Motor neuron (in vitro differentiated cells): ENCODE results near the gene NR2F1-AS1. TPM values are rescaled to one million over a fixed set of nuclear protein-coding genes. Genes with fewer than 3 reads are reported as not detected.

Experiments used
- ATAC-seq, 8 experiments: fragments of 200-7000 bp; cut with Tn5 transposase; replicated peaks in 6 of 8; 2 replicates each; pipeline ENCODE4 v1.8.0; 2021; ENCODE audit warnings: mild to moderate bottlenecking in 8 of 8, moderate library complexity in 8 of 8
- H3K27ac ChIP-seq, 2 donors: fragments of 250-450 bp; sonication (Bioruptor Pico); 2 replicates each; pipeline ENCODE4 v1.9.0; 2021; ENCODE audit warnings: antibody characterized with exemption in 2 of 2, mild to moderate bottlenecking in 2 of 2, moderate library complexity in 1 of 2
- H3K4me1 ChIP-seq, 2 donors: fragments of 250-450 bp; sonication (Bioruptor Pico); replicated peaks in 1 of 2; 2 replicates each; pipeline ENCODE4 v1.6.1; 2021; ENCODE audit warnings: antibody characterized with exemption in 2 of 2, mild to moderate bottlenecking in 2 of 2, moderate library complexity in 1 of 2
- H3K4me3 ChIP-seq, 5 donors: fragments of 250-450 bp; sonication (Bioruptor Pico); 2 replicates each; pipeline ENCODE4 v1.9.0; 2021; ENCODE audit warnings: antibody characterized with exemption in 5 of 5, mild to moderate bottlenecking in 5 of 5, moderate library complexity in 4 of 5
- WGBS, 10 experiments: fragments of 450-650 bp; shearing (Covaris generic); methylation state at CpG; one replicate each; pipeline ENCODE4 v1.0.0; 2022; 5-methylcytosine and 5-hydroxymethylcytosine counted together
- in situ Hi-C, 9 experiments: fragments of 400-800 bp; cut with MboI; loops; one replicate each; pipeline ENCODE4 v1.15.0; 2021; ENCODE audit warnings: low sequenced_read_pairs in 9 of 9, low pct_unique_long_range_greater_than_20kb in 2 of 9; ENCODE audit not compliant: unreplicated experiment in 9 of 9
- total RNA-seq, 8 experiments: library from RNA; unstranded; fragments of 300-600 nt; gene quantifications; 2 replicates each; pipeline versions ENCODE4 v1.2.3 to v1.2.4, GENCODE V29; 2022

Gene NR2F1-AS1
- total RNA-seq, 8 experiments from 2014 or later, result 2.7 to 62.0 (median 51.1) TPM

DNA sequence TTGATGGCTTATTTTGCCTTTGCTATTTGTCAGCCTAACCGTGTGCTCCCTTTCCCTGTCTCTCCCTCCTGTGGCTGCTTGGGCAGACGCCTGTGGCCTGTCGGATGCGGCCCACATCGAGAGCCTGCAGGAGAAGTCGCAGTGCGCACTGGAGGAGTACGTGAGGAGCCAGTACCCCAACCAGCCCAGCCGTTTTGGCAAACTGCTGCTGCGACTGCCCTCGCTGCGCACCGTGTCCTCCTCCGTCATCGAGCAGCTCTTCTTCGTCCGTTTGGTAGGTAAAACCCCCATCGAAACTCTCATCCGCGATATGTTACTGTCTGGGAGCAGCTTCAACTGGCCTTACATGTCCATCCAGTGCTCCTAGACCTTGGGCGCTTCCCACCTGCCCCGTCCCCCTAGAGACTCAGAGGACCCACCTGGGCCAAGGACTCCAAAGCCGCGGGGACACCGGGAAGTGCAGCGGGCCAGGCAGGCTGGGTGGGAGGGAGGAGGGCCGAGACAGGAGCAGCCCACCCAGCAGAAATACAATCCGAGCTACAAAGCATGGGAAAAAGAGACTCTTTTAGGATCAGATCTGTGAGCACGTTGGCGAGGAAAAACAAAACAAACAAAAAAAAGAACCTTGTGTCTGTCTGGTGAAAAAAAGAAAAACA lies 12.6 kb upstream of the NR2F1-AS1 start:
- no peak for ATAC-seq
- WGBS, 10 experiments, result 67 to 96% (median 80%) methylated on average over 2 to 17 of the region's 30 CpGs; no CpG with 5 or more reads in 1 of the 10 experiments
- H3K27ac ChIP-seq, result peak overlapping the region in 1 of 2 donors; percentile 13
- peaks cover 59% of the 10 kb centered on the region in 2 donors for H3K4me1 ChIP-seq
- peak overlapping the region in 2 of 5 donors; percentile 11 to 14 for H3K4me3 ChIP-seq
- in situ Hi-C loops, result loop anchor here in 8 of 9 experiments (25.0 kb wide), 7 partner anchors 294 to 1294 kb away; no protein-coding TSS in a partner anchor

DNA sequence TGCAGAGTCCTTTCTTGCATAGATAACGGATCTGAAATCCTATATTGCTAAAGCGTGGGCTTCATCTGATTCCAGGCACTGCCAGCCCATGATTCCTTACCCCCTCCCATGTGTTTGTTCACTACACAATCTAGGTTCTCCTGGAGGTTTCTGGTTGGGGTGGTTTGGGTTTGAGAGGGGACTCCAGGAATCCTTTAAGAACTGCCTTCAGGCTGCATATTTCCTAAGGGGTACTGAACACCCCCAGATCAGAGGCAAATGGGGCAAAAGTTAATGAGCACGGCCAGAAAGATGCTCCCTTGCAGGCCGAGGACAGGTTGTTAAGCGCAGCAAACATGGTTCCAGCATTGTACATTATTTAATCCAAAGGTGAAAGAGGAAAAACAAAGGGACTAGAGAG lies 11.9 kb upstream of the NR2F1-AS1 start:
- 20 to 96% (median 78%) methylated on average over 1 to 4 of the region's 5 CpGs; no CpG with 5 or more reads in 5 of the 10 experiments for WGBS, 10 experiments
- in situ Hi-C loops, result loop anchor here in 8 of 9 experiments (25.0 kb wide), 7 partner anchors 294 to 1294 kb away; no protein-coding TSS in a partner anchor
- ATAC-seq, result no peak
- peaks cover 52% of the 10 kb centered on the region in 2 donors for H3K4me1 ChIP-seq
- peak overlapping the region in 3 of 5 donors; percentile 7 to 14 (median 11) for H3K4me3 ChIP-seq
- H3K27ac ChIP-seq, result peak overlapping the region; percentile 33 to 52

DNA sequence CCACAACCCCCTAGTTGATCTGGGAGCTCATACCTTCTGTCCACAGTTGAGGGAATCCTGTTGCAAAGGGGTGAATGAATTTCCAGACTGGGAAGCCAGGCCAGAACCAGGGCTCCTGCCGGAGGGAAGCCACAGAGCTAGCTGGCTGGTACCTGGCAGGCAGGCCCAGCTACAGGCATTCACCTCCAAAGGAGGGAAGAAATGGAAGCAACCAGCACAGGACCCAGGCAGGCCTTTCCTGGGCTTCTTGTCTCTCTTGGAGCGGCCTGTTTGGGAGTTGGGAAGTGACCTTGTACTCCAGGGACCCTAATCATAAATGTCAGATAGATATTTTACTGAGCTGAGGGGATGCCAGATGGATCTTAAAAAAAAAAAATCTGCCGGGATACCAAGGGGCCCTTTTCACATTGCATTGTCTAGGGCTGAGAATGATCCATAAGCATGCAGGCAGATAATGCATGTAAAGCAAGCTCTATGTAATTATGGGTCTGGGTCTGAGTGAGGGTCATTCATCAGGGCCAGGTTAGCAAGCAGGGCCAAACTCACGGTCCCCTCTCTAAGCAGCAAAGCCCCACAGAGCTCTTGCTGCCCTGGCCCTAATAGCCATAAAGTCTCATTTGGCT lies 10.4 kb upstream of the NR2F1-AS1 start:
- 0 to 60% (median 39%) methylated on average over 1 to 3 of the region's 4 CpGs; no CpG with 5 or more reads in 3 of the 10 experiments for WGBS, 10 experiments
- H3K27ac ChIP-seq, result peak overlapping the region; percentile 58 to 62
- peaks cover 45 to 46% of the 10 kb centered on the region in 2 donors for H3K4me1 ChIP-seq
- in situ Hi-C loops, result loop anchor here in 8 of 9 experiments (25.0 kb wide), 7 partner anchors 296 to 1296 kb away; no protein-coding TSS in a partner anchor
- H3K4me3 ChIP-seq, result peak overlapping the region; percentile 80 to 94 (median 88)
- ATAC-seq, result peak in 1 of 8 experiments; percentile 31

DNA sequence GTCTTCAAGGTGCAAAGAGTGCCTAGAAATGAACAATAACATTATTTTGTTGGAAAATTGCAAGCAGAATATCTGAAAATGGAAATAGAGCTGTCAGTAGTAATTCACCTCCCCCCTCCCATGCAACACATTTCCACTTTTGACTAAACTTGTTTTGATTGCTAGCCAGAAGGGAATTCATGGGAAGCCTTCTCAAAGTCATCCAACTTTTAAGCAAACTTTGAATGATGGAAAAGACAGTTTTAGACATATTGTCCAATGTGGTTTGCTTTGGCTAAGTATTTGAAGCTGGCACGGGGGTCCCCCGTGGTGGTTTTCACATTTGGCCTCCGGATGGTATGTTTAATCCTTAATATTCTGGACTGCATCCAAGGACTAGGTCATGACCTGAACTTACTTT lies 9.5 kb upstream of the NR2F1-AS1 start:
- in situ Hi-C loops, result loop anchor here in 8 of 9 experiments (25.0 kb wide), 7 partner anchors 297 to 1297 kb away; no protein-coding TSS in a partner anchor
- peak overlapping the region; percentile 80 to 94 (median 88) for H3K4me3 ChIP-seq
- peak overlapping the region in 1 of 2 donors; percentile 58 for H3K27ac ChIP-seq
- WGBS, 10 experiments, result 0 to 80% (median 40%) methylated on average over 1 to 3 of the region's 3 CpGs; no CpG with 5 or more reads in 3 of the 10 experiments
- ATAC-seq, result peak in 1 of 8 experiments; percentile 17
- H3K4me1 ChIP-seq, result peaks cover 45 to 46% of the 10 kb centered on the region in 2 donors

DNA sequence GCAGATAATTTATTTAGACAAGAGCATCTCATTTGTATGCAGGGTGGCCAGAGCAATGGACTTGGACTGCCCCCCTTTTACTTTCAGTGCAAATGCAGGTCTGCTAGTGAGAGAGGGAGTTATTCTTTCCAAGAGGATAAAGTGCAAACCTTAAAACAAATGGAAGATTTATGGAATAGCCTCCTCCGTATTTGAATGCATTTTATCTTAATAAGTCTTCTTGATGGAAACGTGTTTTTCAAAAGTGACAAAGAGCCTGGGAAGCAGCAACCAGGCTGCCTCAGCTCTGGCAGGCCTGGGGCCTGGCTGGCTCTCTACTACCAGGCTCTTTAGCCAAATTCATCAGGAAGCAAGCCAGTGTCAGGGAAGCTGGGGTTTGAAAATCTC lies 8.8 kb upstream of the NR2F1-AS1 start:
- Histone ChIP-seq H3K27ac (peak overlapping the region; percentile 58 to 68), H3K4me1 (peaks cover 41 to 45% of the 10 kb centered on the region in 2 donors), H3K4me3 (peak overlapping the region; percentile 80 to 94 (median 88))
- peak in 5 of 8 experiments; percentile 19 to 56 (median 34) for ATAC-seq
- WGBS, 10 experiments, result 0 to 86% (median 0%) methylated on average over 1 to 2 of the region's 2 CpGs; no CpG with 5 or more reads in 2 of the 10 experiments
- in situ Hi-C loops, result loop anchor here in 8 of 9 experiments (25.0 kb wide), 7 partner anchors 297 to 1297 kb away; no protein-coding TSS in a partner anchor

DNA sequence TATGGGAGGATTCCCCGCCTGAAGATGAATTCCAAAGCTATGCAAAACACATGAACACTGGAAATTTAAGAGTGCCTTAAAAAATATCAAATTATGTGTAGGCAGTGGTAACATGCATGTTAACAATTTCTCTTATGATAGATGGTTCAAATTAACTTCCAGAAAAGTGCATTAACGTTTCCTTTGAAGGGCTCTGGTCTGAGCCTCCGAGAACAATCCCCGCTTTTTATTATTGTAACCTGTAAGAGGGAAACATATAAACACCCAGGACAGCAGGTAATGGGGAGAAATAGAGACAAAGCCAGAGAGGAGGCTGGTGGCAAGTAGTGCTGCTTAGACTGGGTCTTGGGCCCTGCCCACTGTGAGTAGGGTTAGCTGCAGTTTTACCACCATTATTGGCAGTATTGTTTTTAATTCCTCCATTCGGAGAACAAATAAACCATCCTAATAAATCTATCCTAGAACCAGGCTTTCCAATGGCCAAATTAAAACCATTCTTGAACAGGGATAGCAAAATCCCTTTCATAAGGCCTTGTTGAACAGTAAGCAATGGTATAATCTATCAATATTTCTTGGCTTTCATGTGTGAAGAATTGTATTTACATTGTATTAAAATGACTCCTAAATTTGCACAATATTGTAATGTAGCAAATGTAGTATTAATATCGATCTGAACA lies 8.3 kb upstream of the NR2F1-AS1 start:
- H3K27ac ChIP-seq, result peak overlapping the region; percentile 95 to 96
- no peak for ATAC-seq
- peaks cover 37 to 40% of the 10 kb centered on the region in 2 donors for H3K4me1 ChIP-seq
- in situ Hi-C loops, result loop anchor here in 8 of 9 experiments (25.0 kb wide), 7 partner anchors 298 to 1298 kb away; no protein-coding TSS in a partner anchor
- WGBS, 10 experiments, result 2 to 86% (median 20%) methylated on average over 3 to 6 of the region's 6 CpGs; no CpG with 5 or more reads in 2 of the 10 experiments
- peak overlapping the region; percentile 80 to 94 (median 88) for H3K4me3 ChIP-seq

DNA sequence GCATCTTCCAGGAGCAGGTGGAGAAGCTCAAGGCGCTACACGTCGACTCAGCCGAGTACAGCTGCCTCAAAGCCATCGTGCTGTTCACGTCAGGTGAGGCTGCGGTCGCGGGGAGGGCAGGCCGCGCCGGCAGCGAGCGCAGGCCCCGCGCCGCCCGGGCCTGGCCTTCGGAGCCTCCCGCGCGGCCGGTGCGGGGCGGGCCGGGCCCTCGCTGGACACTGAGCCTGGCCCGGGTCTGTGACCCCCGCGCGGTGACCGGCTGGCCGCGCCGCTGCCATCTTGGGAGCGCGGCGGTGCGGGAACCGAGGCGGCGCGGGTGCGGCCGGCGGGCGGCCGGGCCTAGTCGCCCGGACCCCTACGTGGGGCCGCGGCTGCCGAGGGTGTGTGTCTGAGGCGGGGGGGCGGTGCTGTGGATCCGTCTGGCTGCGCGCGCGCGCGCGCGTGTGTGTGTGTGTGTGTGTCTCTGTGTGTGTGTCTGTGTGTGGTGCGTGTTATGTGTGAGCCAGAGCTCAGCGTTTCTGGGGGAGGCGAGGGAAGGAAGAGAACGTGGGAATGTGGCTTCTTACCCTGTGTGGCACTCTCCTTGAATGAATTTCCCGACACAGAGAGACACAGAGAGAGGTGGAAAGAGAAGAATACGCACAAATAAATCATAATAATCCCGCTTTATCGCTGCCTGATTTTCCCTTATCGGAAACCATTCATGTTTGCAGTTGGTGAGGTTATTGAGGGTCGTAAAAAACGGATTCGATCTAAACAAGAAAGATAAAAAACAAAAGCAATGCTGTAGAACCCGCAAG lies 7.5 kb upstream of the NR2F1-AS1 start:
- ATAC-seq, result peak in 5 of 8 experiments; percentile 10 to 48 (median 37)
- in situ Hi-C loops, result loop anchor here in 8 of 9 experiments (25.0 kb wide), 7 partner anchors 299 to 1299 kb away; no protein-coding TSS in a partner anchor

DNA sequence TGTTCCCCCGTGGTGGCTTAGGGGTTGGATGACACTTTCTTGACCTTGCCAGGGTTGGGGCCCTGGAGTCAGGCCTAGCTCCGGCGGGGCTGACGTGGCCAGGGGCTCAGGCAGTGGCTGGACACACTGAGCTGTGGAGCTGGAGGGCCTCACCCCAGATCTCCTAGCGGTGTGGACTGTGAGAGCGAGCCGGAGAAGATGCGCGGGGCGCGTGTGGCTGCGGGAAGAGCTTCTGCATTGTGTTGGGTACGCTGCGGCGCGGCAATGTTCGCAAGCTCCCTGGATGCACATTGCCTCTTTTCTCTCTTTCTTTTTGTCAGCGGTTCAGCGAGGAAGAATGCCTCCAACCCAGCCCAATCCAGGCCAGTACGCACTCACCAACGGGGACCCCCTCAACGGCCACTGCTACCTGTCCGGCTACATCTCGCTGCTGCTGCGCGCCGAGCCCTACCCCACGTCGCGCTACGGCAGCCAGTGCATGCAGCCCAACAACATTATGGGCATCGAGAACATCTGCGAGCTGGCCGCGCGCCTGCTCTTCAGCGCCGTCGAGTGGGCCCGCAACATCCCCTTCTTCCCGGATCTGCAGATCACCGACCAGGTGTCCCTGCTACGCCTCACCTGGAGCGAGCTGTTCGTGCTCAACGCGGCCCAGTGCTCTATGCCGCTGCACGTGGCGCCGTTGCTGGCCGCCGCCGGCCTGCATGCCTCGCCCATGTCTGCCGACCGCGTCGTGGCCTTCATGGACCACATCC lies 6.8 kb upstream of the NR2F1-AS1 start:
- ATAC-seq, result peak in 5 of 8 experiments; percentile 0 to 5 (median 1)

More for the DNA sequence above, 7.5 kb upstream of the NR2F1-AS1 start:
- 0 to 96% (median 13%) methylated on average over 4 to 17 of the region's 78 CpGs for WGBS, 10 experiments
- Histone ChIP-seq H3K4me1 (peaks cover 32% of the 10 kb centered on the region in 2 donors), H3K4me3 (peak overlapping the region; percentile 80 to 94 (median 88)), H3K27ac (peak overlapping the region; percentile 95 to 96)

DNA sequence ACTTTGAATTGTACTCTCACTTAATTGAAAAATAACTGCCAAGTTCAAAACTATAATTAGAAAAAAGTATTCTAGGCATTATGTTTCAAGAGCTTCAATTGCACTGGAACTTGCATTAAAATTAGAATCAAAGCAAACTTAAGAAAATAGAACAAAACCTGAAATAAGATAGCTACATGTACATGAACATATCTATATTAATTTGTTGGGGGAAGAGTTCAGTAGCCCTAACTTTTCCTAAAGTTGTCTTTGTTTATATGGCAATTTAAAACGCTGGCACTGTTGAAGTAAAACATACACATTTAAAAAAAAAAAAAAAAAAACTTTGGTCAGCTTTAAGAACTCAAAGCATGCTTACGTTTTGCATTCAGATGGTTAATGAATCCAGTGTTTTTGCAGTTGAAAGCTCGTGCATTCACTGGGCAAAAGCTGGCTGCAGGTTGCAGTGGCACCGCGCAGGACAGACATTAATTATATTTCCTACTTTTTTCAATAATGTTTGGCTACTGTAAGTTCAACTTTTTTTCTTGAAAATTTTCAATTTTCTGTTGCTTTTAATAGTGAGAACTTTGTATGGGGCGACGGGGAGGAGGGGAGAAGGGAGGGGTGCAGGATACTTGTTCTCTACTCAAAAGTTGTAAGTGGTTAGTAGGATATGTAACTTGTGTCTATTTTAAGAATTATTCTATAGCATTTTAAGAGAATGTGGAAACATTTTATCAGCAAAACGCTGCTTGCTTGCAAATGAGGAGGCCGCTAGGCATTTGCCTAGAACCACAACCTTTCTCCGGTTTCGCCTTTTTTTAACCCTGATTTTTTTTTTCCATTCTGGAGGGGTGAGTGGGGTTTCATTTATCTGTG lies 5.9 kb upstream of the NR2F1-AS1 start:
- Histone ChIP-seq H3K4me1 (peaks cover 18% of the 10 kb centered on the region in 2 donors), H3K4me3 (peak overlapping the region; percentile 80 to 94 (median 88)), H3K27ac (peak overlapping the region; percentile 95 to 96)
- in situ Hi-C loops, result loop anchor here in 8 of 9 experiments (25.0 kb wide), 7 partner anchors 300 to 1300 kb away; no protein-coding TSS in a partner anchor
- 0 to 88% (median 6%) methylated on average over 2 to 10 of the region's 11 CpGs for WGBS, 10 experiments
- ATAC-seq, result no peak

More for the DNA sequence above, 6.8 kb upstream of the NR2F1-AS1 start:
- H3K4me3 ChIP-seq, result peak overlapping the region; percentile 80 to 94 (median 88)
- H3K4me1 ChIP-seq, result peaks cover 24 to 25% of the 10 kb centered on the region in 2 donors
- WGBS, 10 experiments, result 0 to 83% (median 0%) methylated on average over 1 to 28 of the region's 59 CpGs; no CpG with 5 or more reads in 5 of the 10 experiments
- peak overlapping the region; percentile 95 to 96 for H3K27ac ChIP-seq
- in situ Hi-C loops, result loop anchor here in 8 of 9 experiments (25.0 kb wide), 7 partner anchors 300 to 1300 kb away; no protein-coding TSS in a partner anchor

DNA sequence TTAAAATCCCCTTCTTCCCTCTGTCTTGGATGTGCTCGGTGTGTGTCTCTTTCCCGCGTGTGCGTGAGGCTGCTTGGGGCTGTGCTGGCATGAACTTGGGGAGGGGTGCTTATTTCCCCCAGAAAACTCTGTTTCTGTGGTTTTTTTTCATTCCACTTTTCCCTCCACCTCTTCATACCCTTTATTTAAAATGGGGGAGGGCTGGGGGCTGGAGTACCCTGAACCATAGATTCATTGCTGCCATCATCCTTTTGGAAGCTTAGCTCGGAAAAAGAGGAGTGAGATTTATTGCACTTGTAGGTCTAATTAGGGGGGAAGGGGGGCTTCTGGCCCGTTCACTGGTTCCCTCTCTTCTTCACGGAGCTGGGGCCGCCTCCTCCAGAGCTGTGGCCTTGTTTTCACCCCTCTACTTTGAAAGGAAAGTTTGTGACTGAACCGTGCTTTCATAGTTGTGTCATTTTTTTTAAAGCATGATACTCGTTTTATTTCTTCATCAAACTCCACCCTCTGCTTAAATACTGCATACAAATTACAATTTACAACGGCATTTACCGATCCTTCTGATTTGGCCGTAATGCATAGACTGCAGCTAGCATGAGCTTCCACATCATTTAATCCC lies 4.9 kb upstream of the NR2F1-AS1 start:
- Histone ChIP-seq H3K4me1 (peaks cover 8% of the 10 kb centered on the region in 2 donors), H3K4me3 (peak overlapping the region; percentile 80 to 94 (median 88)), H3K27ac (peak overlapping the region; percentile 93 to 95)
- WGBS, 10 experiments, result 0 to 70% (median 4%) methylated on average over 1 to 11 of the region's 13 CpGs
- ATAC-seq, result no peak
- in situ Hi-C loops, result loop anchor here in 8 of 9 experiments (25.0 kb wide), 7 partner anchors 301 to 1301 kb away; no protein-coding TSS in a partner anchor
